Breast epithelium (tissue), 3 donors: ENCODE measurements around the gene LCLAT1.

ENCODE experiments used
- POLR2AphosphoS5 ChIP-seq, 3 donors: sonication (generic); formaldehyde crosslinking; IDR thresholded peaks; one replicate each; pipeline ENCODE4 v1.6.1; 2017; ENCODE audit warnings: antibody characterized with exemption in 3 of 3
- TF ChIP-seq, protein P1 (sequence below), 3 donors: fragments of 450-650 bp; IDR thresholded peaks; one replicate each; pipeline ENCODE4 v1.5.1; 2016 to 2017; ENCODE audit warnings: antibody characterized with exemption in 3 of 3, mild to moderate bottlenecking in 3 of 3, moderate library complexity in 3 of 3

DNA sequence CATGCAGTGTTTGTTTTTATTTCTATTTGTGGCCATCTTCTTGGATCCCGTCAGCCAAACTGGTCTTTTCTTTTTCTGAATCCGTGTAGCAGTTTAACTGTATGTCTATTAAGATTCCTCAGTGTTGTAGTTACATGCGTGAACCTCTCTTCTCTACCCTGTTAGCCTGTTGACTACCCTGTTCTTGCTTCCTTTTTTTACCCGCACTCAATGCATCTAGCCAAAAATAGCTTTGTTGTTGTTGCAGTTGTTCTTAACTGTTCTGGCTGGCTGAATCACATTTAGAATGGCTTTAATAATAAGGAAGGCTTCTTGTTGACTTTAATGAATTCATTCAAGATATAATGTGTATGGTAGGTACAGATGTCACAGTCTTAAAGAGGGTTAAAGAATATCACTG lies 137.1 kb downstream of the LCLAT1 start:
- TF ChIP-seq, protein P1, sequence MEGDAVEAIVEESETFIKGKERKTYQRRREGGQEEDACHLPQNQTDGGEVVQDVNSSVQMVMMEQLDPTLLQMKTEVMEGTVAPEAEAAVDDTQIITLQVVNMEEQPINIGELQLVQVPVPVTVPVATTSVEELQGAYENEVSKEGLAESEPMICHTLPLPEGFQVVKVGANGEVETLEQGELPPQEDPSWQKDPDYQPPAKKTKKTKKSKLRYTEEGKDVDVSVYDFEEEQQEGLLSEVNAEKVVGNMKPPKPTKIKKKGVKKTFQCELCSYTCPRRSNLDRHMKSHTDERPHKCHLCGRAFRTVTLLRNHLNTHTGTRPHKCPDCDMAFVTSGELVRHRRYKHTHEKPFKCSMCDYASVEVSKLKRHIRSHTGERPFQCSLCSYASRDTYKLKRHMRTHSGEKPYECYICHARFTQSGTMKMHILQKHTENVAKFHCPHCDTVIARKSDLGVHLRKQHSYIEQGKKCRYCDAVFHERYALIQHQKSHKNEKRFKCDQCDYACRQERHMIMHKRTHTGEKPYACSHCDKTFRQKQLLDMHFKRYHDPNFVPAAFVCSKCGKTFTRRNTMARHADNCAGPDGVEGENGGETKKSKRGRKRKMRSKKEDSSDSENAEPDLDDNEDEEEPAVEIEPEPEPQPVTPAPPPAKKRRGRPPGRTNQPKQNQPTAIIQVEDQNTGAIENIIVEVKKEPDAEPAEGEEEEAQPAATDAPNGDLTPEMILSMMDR (IDR thresholded peaks at IDR 0.05), result no peak
- TF ChIP-seq POLR2AphosphoS5 (IDR thresholded peaks at IDR 0.05), result no peak
